Keratinocyte (primary cell): Measurements from ENCODE around the gene DNAH10. TPM values are rescaled to one million over a fixed set of nuclear protein-coding genes. Genes with fewer than 3 reads are reported as not detected.

Source experiments
- DNase-seq: peaks from one replicate; pipeline ENCODE4 v3.0.0-alpha.2; 2011; ENCODE audit warnings: low read depth, missing footprints, low spot score
- FAIRE-seq: peaks from 2 replicates; lab custom pipeline; 2011; peaks lifted over from hg19 to GRCh38; lab: Jason Lieb, UNC
- H2AFZ ChIP-seq: 2 replicates; pipeline ENCODE4 v1.6.0; 2012; ENCODE audit warnings: low read length, control low read depth, inconsistent platforms; ENCODE audit not compliant: control insufficient read depth
- H3K27ac ChIP-seq: 2 replicates; pipeline ENCODE4 v1.5.1; 2011; ENCODE audit warnings: low read length; ENCODE audit not compliant: control insufficient read depth, insufficient read depth
- H3K27me3 ChIP-seq: 3 replicates; pipeline ENCODE4 v1.6.0; 2011; ENCODE audit warnings: low read length; ENCODE audit not compliant: control insufficient read depth, insufficient read depth; ENCODE audit errors: extremely low read depth
- H3K36me3 ChIP-seq, 2 experiments: 2 replicates in 1 of 2; 3 replicates in 1 of 2; pipeline ENCODE4 v1.5.1; 2011; ENCODE audit warnings: low read length in 2 of 2, mild to moderate bottlenecking in 1 of 2; ENCODE audit not compliant: control insufficient read depth in 2 of 2, insufficient read depth in 2 of 2; ENCODE audit errors: extremely low read depth in 1 of 2
- H3K4me1 ChIP-seq: 3 replicates; pipeline ENCODE4 v1.5.1; 2011; ENCODE audit warnings: low read length; ENCODE audit not compliant: control insufficient read depth, insufficient read depth; ENCODE audit errors: extremely low read depth
- H3K4me2 ChIP-seq: 3 replicates; pipeline ENCODE4 v1.6.0; 2011; ENCODE audit warnings: low read depth, low read length; ENCODE audit not compliant: control insufficient read depth, insufficient read depth; ENCODE audit errors: extremely low read depth
- H3K4me3 ChIP-seq, 3 experiments: fragments of 200-600 bp in 1 of 3; sonication (generic) in 1 of 3; 2 replicates in 2 of 3; 3 replicates in 1 of 3; pipeline ENCODE4 v1.5.1; 2011 to 2016; ENCODE audit warnings: low read length in 3 of 3, mild to moderate bottlenecking in 3 of 3, control low read depth in 2 of 3, inconsistent platforms in 1 of 3, low read depth in 1 of 3, mixed read lengths in 1 of 3, mixed run types in 1 of 3, moderate library complexity in 1 of 3; ENCODE audit not compliant: control insufficient read depth in 2 of 3, insufficient read depth in 2 of 3; ENCODE audit errors: extremely low read depth in 1 of 3
- H3K79me2 ChIP-seq: 2 replicates; pipeline ENCODE4 v1.6.0; 2012; ENCODE audit warnings: low read length; ENCODE audit not compliant: control insufficient read depth, insufficient read depth
- H3K9ac ChIP-seq: 3 replicates; pipeline ENCODE4 v1.6.0; 2011; ENCODE audit warnings: low read length; ENCODE audit not compliant: control insufficient read depth, insufficient read depth; ENCODE audit errors: extremely low read depth
- H3K9me1 ChIP-seq: 3 replicates; pipeline ENCODE4 v1.6.0; 2011; ENCODE audit warnings: low read length; ENCODE audit not compliant: control insufficient read depth, insufficient read depth; ENCODE audit errors: extremely low read depth
- H3K9me3 ChIP-seq: 2 replicates; pipeline ENCODE4 v1.5.1; 2012; ENCODE audit warnings: low read depth, low read length; ENCODE audit not compliant: control insufficient read depth
- H4K20me1 ChIP-seq: 3 replicates; pipeline ENCODE4 v1.6.0; 2011; ENCODE audit warnings: low read length; ENCODE audit not compliant: control insufficient read depth, insufficient read depth; ENCODE audit errors: extremely low read depth
- CTCF ChIP-seq, 3 experiments: IDR thresholded peaks in 1 of 3; conservative IDR thresholded peaks in 1 of 3; optimal IDR thresholded peaks in 1 of 3; 2 replicates in 2 of 3; 3 replicates in 1 of 3; pipeline versions ENCODE3 to v1.5.1; 2011; ENCODE audit warnings: low read length in 3 of 3, mild to moderate bottlenecking in 3 of 3, moderate library complexity in 2 of 3, control low read depth in 1 of 3, inconsistent platforms in 1 of 3; ENCODE audit not compliant: insufficient read depth in 2 of 3; ENCODE audit errors: extremely low read depth in 1 of 3
- EZH2 ChIP-seq: IDR thresholded peaks from one replicate; pipeline ENCODE4 v1.6.1; 2012; ENCODE audit warnings: inconsistent platforms, mild to moderate bottlenecking, low read length, moderate library complexity
- dilution Hi-C: fragments of 300-500 bp; cut with MboI; formaldehyde crosslinking; loops from one replicate; pipeline ENCODE4 v1.7.0; 2020; ENCODE audit warnings: low sequenced_read_pairs; ENCODE audit not compliant: extremely low pct_ligation_motif_present
- polyA plus RNA-seq, 5 experiments: library from polyadenylated mRNA; depleted of rRNA in 3 of 5; stranded (reverse) in 3 of 5; stranded (forward) in 1 of 5; unstranded in 1 of 5; fragments of >200 nt; gene quantifications; 1 replicate in 1 of 5; 2 replicates in 3 of 5; 3 replicates in 1 of 5; pipeline versions ENCODE4 v1.2.1 to v1.2.3, GENCODE V29; 2011 to 2012; ENCODE audit warnings: missing spikeins in 2 of 5, low read depth in 1 of 5, low replicate concordance in 1 of 5

Gene DNAH10
- polyA plus RNA-seq, 1 donor (not counting 4 experiments of a cell fraction or from before 2014, with no cell fraction given): 0.08 TPM

DNA sequence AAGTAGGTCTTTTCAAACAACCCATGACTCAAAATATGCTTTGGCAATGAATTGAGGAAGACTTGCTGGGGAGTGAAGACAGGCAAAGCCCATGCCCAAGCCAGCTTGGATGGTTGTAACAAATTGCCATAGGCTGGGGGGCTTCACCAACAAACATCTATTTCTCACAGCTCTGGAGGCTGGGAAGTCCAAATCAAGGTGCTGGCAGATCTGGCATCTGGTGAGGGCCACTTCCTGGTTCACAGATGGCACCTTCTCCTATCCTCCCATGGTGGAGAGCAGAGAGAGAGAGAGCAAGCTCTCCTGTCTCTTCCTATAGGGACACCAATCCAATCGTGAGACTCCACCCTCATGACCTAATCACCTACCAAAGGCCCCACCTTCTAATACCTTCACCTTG lies 11.3 kb downstream of the DNAH10 start:
- H3K79me2 ChIP-seq: no peaks in the 10 kb centered on the region
- H3K4me2 ChIP-seq: no peak overlapping the region
- H3K4me1 ChIP-seq: no peaks in the 10 kb centered on the region
- no peak overlapping the region for H3K9ac ChIP-seq
- H3K9me1 ChIP-seq: no peaks in the 10 kb centered on the region
- H4K20me1 ChIP-seq: no peaks in the 10 kb centered on the region
- no peak for DNase-seq
- no peak overlapping the region for H3K27ac ChIP-seq
- dilution Hi-C loops: no loop called here
- H3K36me3 ChIP-seq: no peaks in the 10 kb centered on the region
- no peak for TF ChIP-seq CTCF (optimal IDR thresholded peaks at IDR 0.05 in 1 of 3, IDR thresholded peaks at IDR 0.05 in 1 of 3, conservative IDR thresholded peaks at IDR 0.05 in 1 of 3; ENCODE audit: extremely low read depth in 1 of 3, insufficient read depth in 2 of 3, low read length in 3 of 3)
- TF ChIP-seq EZH2: no peak
- no peak overlapping the region for H2AFZ ChIP-seq
- no peaks in the 10 kb centered on the region for H3K9me3 ChIP-seq
- no peak overlapping the region for H3K4me3 ChIP-seq
- FAIRE-seq: no peak
- H3K27me3 ChIP-seq: peaks cover 9% of the 10 kb centered on the region

DNA sequence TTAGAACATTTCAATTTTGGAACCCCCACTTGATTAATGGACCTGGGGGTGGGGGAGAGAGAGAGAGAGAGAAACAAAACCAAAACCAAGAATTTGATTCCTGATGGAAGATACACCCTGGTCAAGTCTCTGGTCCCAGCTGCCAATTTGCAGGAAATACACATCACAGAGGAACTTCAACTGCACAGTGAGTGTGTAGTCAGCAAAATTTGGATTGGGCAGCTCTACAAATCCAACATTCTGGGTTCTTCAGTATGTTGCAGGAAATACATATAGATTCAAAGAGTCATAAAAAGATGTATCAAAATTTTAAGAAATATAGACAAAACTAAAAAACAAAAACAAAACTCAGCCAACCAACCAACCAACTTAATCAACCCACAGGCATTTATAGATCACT lies 17.4 kb downstream of the DNAH10 start:
- Histone ChIP-seq H2AFZ (no peak overlapping the region), H3K4me1 (no peaks in the 10 kb centered on the region), H3K9me3 (no peaks in the 10 kb centered on the region), H3K36me3 (no peaks in the 10 kb centered on the region), H3K27me3 (no peaks in the 10 kb centered on the region), H3K4me3 (no peak overlapping the region), H3K9ac (no peak overlapping the region), H3K9me1 (no peaks in the 10 kb centered on the region), H4K20me1 (no peaks in the 10 kb centered on the region), H3K4me2 (no peak overlapping the region), H3K27ac (no peak overlapping the region), H3K79me2 (no peaks in the 10 kb centered on the region)
- no peak for TF ChIP-seq EZH2
- no peak for TF ChIP-seq CTCF (optimal IDR thresholded peaks at IDR 0.05 in 1 of 3, IDR thresholded peaks at IDR 0.05 in 1 of 3, conservative IDR thresholded peaks at IDR 0.05 in 1 of 3; ENCODE audit: extremely low read depth in 1 of 3, insufficient read depth in 2 of 3, low read length in 3 of 3)
- DNase-seq: no peak
- FAIRE-seq: no peak
- dilution Hi-C loops: no loop called here
